Liver (tissue), 3 donors: ENCODE results near the gene SMCO3.

Experiments used
- ATF3 ChIP-seq: IDR thresholded peaks from 2 replicates; pipeline ENCODE4 v1.6.1; 2016; ENCODE audit warnings: antibody characterized with exemption
- EGR1 ChIP-seq, 2 donors: IDR thresholded peaks; 2 replicates each; pipeline ENCODE4 v1.6.1; 2016 to 2018; ENCODE audit warnings: antibody characterized with exemption in 2 of 2, low read depth in 2 of 2
- FOXA1 ChIP-seq: IDR thresholded peaks from 2 replicates; pipeline ENCODE4 v1.6.1; 2016; ENCODE audit warnings: antibody characterized with exemption
- HNF4G ChIP-seq: IDR thresholded peaks from 2 replicates; pipeline ENCODE4 v1.6.1; 2016; ENCODE audit warnings: antibody characterized with exemption
- JUND ChIP-seq, 2 donors: IDR thresholded peaks; 2 replicates each; pipeline ENCODE4 v1.6.1; 2016; ENCODE audit warnings: antibody characterized with exemption in 2 of 2
- MAX ChIP-seq: IDR thresholded peaks from 2 replicates; pipeline ENCODE4 v1.6.1; 2016; ENCODE audit warnings: antibody characterized with exemption
- RAD21 ChIP-seq, 2 donors: IDR thresholded peaks; 2 replicates each; pipeline ENCODE4 v1.6.1; 2016; ENCODE audit warnings: antibody characterized with exemption in 2 of 2, mild to moderate bottlenecking in 2 of 2
- REST ChIP-seq: IDR thresholded peaks from 2 replicates; pipeline ENCODE4 v1.6.1; 2016; ENCODE audit warnings: antibody characterized with exemption, mild to moderate bottlenecking
- RXRA ChIP-seq, 2 donors: IDR thresholded peaks; 2 replicates each; pipeline ENCODE4 v1.6.1; 2017 to 2018; ENCODE audit warnings: antibody characterized with exemption in 2 of 2, mild to moderate bottlenecking in 1 of 2
- SP1 ChIP-seq: IDR thresholded peaks from 2 replicates; pipeline ENCODE4 v1.6.1; 2018; ENCODE audit warnings: antibody characterized with exemption, mild to moderate bottlenecking
- TAF1 ChIP-seq: conservative IDR thresholded peaks from 2 replicates; pipeline ENCODE4 v1.6.1; 2016; ENCODE audit warnings: antibody characterized with exemption, mild to moderate bottlenecking
- TF ChIP-seq, protein P1 (sequence below): fragments of 150-350 bp; IDR thresholded peaks from 2 replicates; pipeline ENCODE4 v1.5.1; 2017; ENCODE audit warnings: improper control_type of control experiment, low read depth, low read length; ENCODE audit not compliant: missing input control
- donor health status: healthy.
- donor health status: healthy.

GRCh38 chr12:14842315-14842714 is 28.3 kb upstream of the SMCO3 start:
- TF ChIP-seq SP1 = no peak
- TF ChIP-seq, protein P1, sequence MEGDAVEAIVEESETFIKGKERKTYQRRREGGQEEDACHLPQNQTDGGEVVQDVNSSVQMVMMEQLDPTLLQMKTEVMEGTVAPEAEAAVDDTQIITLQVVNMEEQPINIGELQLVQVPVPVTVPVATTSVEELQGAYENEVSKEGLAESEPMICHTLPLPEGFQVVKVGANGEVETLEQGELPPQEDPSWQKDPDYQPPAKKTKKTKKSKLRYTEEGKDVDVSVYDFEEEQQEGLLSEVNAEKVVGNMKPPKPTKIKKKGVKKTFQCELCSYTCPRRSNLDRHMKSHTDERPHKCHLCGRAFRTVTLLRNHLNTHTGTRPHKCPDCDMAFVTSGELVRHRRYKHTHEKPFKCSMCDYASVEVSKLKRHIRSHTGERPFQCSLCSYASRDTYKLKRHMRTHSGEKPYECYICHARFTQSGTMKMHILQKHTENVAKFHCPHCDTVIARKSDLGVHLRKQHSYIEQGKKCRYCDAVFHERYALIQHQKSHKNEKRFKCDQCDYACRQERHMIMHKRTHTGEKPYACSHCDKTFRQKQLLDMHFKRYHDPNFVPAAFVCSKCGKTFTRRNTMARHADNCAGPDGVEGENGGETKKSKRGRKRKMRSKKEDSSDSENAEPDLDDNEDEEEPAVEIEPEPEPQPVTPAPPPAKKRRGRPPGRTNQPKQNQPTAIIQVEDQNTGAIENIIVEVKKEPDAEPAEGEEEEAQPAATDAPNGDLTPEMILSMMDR = no peak
- no peak for TF ChIP-seq EGR1 (IDR thresholded peaks at IDR 0.05; ENCODE audit: low read depth in 2 of 2)
- TF ChIP-seq RXRA (IDR thresholded peaks at IDR 0.05) = no peak
- no peak for TF ChIP-seq HNF4G
- TF ChIP-seq MAX = no peak
- TF ChIP-seq JUND (IDR thresholded peaks at IDR 0.05) = no peak
- no peak for TF ChIP-seq REST
- no peak for TF ChIP-seq RAD21 (IDR thresholded peaks at IDR 0.05)
- no peak for TF ChIP-seq ATF3
- TF ChIP-seq TAF1 = no peak
- no peak for TF ChIP-seq FOXA1
